Activated T-cell treated with anti-CD3 and anti-CD28 coated beads for 24 hours (primary cell): ENCODE data around the gene AKR1B1.

Experiments used
- DNase-seq: peaks from one replicate; pipeline ENCODE4 v3.0.0-alpha.2; 2020; ENCODE audit warnings: low read depth

The AKR1B1 gene

DNA sequence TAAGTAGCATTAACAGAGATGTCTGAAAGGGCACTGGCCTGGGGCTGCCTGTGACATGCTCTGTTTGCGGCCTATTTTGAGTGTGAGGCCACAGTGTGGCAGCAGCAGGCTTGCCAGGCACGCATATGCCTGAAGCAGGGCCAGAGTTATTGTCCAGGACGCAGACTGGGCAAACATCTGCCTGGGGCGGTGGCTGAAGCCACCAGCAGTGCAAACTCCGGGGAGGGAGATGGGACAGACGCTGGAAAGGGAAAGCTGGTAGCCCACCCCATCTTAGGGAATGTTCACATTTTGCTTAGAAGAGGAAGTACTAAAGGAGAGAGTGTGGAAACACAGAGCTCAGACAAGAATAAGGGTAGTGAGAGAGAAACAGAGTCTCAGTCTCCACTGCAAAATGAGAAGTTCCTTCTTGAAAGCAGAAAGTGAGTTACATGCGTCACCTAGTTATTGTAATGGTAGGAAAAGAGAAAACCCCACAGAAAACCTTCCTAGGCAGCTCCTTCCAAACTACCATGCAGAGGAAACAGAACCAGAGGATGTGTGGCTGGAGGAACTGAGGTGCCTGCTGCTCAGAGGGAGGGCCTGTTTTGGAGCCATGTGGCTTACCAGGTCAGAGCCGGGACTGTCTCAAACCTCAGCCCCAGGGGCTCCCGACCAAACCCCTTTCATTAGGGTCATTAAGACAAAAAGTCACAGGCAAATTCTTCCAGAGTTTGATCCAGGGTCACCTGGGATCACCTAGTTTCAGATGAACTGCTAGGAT is 14.5 kb downstream of the AKR1B1 start:
- no peak for DNase-seq

- DNase-seq, result no peak
Observed at GRCh38 chr7:134443396-134444070, 15.4 kb downstream of the AKR1B1 start.

DNA sequence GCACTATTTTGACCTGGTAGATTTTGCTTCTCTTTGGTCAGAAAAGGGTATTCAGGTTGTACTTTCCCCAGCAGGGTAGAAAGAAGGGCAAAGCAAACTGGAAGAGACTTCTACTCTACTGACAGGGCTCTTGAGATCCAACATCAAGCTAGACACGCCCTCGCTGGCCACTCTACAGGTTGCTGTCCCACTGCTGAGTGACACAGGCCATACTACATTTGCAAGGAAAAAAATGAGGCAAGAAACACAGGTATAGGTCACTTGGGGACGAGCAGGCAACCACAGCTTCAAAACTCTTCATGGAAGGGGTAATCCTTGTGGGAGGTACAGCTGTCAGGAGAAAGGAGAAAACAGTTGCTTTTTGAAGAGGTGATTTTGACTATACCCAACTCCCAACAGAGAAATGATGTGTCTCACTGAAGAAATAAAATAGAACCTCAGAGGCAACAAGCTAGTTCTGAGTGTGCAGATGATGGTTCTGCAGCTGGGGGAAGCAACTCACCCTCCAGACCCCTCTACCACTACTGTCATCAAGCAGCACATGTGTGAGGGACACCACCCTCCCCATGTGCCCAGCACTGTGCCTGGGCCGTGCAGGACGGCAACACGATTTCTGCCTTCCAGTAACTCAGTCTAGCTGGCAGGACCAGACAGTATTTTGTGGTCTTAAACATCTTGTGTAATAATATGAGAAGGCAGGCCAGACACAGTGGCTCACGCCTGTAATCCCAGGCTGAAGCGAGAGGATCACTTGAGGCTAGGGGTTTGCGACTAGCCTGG is 16.3 kb downstream of the AKR1B1 start:
- DNase-seq, result no peak

DNA sequence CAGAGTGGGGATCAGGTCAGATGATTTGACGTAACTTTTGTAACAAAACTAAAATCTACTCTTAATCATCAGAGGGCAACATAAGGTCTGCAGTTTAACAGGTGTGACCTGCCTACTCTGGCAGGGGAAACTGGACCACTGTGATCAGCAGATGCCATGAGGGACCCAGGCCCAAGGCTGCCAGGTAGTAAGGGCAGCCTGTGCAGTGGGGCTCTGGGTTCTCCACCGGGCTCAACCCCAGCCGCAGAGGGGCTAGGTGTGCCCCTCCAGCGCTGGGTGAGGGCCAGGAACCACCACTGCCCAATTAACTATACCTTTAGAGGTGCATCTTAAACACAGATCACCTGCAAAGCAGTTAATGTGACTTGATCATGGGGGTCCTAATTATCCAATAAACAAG is 17.6 kb downstream of the AKR1B1 start:
- no peak for DNase-seq

- no peak for DNase-seq
Observed at GRCh38 chr7:134440476-134440875, 18.4 kb downstream of the AKR1B1 start.

DNA sequence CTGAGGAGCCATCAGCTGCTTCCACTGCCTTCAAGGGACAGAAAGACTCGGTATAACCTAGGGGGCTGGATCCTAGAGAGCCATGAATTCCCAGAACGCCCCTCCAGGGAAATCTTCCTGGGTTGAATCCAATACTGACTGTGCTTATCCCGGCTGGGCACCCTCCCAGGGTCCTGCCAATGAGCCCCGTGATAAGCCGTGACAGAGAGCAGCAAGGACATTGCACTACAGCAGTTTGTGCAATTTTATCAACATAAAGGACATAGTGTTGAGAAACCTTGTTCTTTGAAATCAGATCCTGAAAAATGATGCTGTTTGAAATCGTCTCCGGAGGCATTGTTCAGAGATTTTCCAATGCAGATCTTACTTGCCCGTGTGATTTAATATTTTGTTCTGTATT is 18.8 kb downstream of the AKR1B1 start:
- DNase-seq, result no peak

- DNase-seq, result no peak
Observed at GRCh38 chr7:134438946-134439345, 20.0 kb downstream of the AKR1B1 start.

- DNase-seq, result no peak
Observed at GRCh38 chr7:134435161-134435920, 23.6 kb downstream of the AKR1B1 start.

DNA sequence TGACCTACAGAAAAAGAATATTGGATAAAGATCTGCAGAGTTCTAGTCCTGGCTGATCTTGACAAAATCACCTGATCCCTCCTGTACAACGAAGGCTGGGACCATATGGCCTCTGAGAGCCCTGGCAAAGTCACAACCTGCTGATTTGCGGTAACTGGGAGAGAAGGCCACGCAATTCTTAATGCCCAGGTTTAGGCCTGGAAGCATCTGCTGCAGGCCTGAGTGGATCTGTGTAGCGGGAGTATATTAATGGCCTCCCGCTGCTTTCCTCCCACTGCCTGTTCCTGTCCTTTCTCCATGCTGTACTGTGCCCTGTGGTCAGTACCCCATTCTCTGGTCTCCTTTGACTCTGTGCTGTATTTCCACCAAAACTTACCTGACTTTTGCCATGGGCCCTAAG is 24.2 kb downstream of the AKR1B1 start:
- no peak for DNase-seq

DNA sequence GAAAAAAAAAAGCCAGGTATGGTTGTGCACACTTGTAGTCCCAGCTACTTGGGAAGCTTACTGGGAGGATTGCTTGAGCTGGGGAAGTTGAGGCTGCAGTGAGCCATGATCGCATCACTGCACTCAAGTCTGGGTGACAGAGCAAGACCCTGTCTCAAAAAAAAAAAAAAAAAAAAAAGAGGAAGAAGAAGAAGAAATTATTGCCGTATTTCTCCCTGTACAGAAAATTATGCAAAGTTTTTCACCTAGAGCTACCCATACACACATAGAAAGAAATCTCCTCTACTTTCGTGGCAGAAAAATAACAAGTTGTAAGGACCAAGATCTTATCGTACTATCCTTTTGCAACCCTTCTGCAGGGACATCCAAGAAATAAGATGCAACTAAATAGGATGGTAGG is 25.5 kb downstream of the AKR1B1 start:
- no peak for DNase-seq

- DNase-seq, result peak; percentile 65
Observed at GRCh38 chr7:134432296-134433152, 26.4 kb downstream of the AKR1B1 start.

DNA sequence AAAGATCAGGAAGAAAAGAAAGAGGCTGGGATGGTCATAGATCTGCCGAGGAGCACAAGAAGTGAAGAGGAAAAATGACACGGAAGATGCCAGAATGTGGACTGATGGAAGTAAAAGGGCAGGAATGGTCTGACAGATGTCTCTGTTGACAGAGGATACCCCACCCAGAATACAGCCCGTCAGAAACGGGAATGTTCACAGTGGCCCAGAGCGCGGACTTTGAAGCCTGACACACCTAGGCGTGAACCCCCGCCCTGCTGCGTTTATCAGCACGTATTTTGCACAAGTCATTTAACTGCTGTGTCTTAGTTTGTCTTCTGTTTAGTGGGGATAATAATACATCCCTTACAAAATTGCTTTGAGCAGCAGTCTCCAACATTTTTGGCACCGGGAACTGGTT is 27.1 kb downstream of the AKR1B1 start:
- no peak for DNase-seq

DNA sequence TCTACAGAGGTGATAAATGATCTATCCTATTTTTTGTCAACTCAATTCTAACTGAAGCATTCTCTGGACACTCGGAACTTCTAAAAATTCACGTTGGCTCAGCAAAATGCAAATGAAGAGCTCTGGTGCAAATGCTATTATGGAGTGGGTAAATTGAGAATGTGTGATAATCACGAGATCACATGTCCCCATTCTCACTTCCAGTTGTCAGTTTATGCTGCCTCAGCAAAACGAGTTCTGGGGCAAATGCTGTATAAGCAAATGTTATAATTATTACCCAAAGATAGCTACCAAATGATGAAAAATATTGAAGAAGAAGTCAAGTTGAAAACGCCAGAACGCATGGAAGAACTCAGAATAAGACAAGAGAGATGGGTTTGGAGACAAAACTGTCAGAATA is 29.4 kb downstream of the AKR1B1 start:
- DNase-seq, result no peak

- DNase-seq, result no peak
Observed at GRCh38 chr7:134428942-134429341, 30.0 kb downstream of the AKR1B1 start.

GRCh38 chr7:134427896-134428295 is 31.0 kb downstream of the AKR1B1 start:
- no peak for DNase-seq

DNA sequence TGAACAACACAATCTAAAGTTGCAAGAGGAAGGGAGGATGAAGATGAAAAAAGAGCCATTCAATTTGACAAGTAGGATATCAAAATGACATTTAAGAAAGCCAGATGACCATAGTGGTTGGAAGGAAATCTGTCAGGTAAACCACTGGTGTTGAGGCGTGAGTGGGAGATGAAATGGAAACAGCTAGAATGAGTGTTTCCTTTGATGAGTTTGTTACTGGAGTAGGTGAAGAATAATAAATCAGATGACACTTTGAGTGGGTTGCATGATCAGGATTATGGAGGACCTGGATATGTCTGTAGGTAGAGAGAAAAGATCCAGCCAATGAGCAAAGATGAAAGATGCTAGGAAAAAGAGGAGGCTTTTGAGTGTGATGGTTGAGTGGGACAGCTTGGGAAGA is 33.1 kb downstream of the AKR1B1 start:
- DNase-seq, result no peak

- DNase-seq, result no peak
Observed at GRCh38 chr7:134422638-134423037, 36.3 kb downstream of the AKR1B1 start.

GRCh38 chr7:134422008-134422407 is 36.9 kb downstream of the AKR1B1 start:
- no peak for DNase-seq

DNA sequence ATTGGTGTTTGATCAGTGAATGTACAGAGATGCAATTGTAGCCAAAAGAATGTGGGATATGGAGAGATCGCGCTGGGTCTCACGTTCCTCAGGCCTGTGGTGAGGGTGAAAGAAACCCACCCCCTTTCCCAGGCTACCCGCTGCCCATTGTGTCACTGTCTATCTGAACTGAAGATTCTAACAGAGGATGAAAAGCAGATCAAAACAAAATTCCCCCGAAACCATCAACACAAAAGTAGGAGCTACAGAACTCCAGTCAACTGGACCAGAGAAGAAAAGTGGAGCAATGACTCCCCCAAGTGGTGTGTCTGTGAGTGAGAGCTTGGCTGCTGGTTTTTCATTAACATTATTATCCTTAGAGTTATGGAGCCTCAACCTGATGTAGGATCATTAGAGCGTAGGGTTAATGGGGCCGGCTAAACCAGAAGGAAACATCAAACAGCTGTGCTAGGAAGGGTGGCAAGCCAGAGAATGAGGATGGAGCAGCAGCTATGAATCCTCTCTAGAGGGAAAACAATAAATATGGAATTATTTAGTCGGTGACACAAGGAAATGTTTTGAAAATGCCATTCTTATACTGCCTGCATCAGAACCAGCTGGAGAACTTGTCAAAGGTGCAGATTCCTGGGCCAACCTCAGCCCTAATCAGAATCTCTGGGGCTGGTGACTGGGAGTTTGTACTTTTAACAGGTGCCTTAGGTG is 38.3 kb downstream of the AKR1B1 start:
- DNase-seq, result no peak

DNA sequence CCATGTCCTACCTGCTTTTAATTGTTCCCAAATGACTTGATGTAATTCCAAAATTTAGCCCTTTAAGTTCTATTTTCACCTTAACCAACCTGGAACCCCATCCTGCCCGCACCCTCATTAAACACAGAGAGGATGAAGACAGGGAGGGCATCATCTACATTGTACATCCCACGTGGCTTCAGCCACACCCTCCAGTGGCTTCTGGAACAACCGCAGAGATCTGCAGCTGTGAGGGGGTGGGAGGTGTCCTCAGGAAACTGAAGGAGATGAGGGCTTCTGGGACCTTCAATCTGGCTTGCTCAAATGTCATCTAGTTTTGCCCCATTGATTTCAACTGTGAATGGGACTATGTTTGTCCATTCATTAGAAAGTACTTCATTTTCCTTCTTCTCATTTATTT is 39.0 kb downstream of the AKR1B1 start:
- no peak for DNase-seq

DNA sequence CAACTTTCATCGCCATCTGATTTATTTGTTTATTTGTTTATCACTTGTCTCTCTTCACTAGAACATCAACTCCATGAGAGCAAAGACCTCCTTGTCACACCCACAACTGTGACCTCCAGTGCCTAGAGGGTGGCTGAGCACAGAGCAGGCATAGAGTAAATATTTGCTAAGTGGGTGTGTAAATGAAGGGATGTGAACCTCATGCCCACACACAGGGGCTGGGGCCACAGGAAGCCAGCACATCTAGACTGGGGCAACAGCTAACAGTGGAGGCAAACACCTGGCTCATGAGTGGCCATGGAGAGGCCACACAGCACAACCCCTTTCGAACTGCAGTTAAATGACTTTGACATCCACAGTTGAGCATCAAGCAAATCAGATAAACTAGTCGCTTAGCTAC is 39.8 kb downstream of the AKR1B1 start:
- DNase-seq, result no peak
